Lower lobe of right lung (tissue), 2 donors: ENCODE results near the gene OTUD5. TPM values are rescaled to one million over a fixed set of nuclear protein-coding genes. Genes with fewer than 3 reads are reported as not detected.
A peak's percentile ranks its signal among the peaks of the same experiment; 100 is the strongest.

Source experiments
- ATAC-seq, 2 donors: fragments of 200-7000 bp; cut with Tn5 transposase; one replicate each; pipeline ENCODE4 v1.9.1; 2020 to 2022; ENCODE audit warnings: mild to moderate bottlenecking in 2 of 2, moderate library complexity in 2 of 2
- DNase-seq: peaks from one replicate; pipeline ENCODE4 v3.0.0-alpha.2; 2020
- H3K27ac ChIP-seq: fragments of 200-600 bp; one replicate; pipeline ENCODE4 v1.8.0; 2022
- H3K27me3 ChIP-seq: fragments of 200-600 bp; one replicate; pipeline ENCODE4 v1.8.0; 2022; ENCODE audit warnings: low read depth
- H3K36me3 ChIP-seq: fragments of 200-600 bp; one replicate; pipeline ENCODE4 v1.8.0; 2022; ENCODE audit warnings: mild to moderate bottlenecking
- H3K4me1 ChIP-seq: fragments of 200-600 bp; one replicate; pipeline ENCODE4 v1.8.0; 2022
- H3K4me3 ChIP-seq: fragments of 200-600 bp; one replicate; pipeline ENCODE4 v1.8.0; 2022; ENCODE audit warnings: mild to moderate bottlenecking
- H3K9me3 ChIP-seq: fragments of 200-600 bp; one replicate; pipeline ENCODE4 v1.8.0; 2022
- intact Hi-C: fragments of 100-400 bp; cut with DNase I; formaldehyde crosslinking; loops from one replicate; pipeline ENCODE4 v1.11.0; 2022
- total RNA-seq: library from RNA; stranded (reverse); fragmentation: NEBNext Ultra II Directional; extraction: Animal tissue kit (Norgen Biotek cat#: 25700); gene quantifications from one replicate; pipeline ENCODE4 v1.2.1, GENCODE V29; 2021
- TF ChIP-seq, protein P1 (sequence below): fragments of 200-600 bp; IDR thresholded peaks from one replicate; pipeline ENCODE4 v1.8.0; 2022; ENCODE audit warnings: antibody characterized with exemption, mild to moderate bottlenecking
- donor health status: DM: no; HTN: yes; CAD: no; lungs with severe emphysema.

Gene OTUD5
- total RNA-seq, 1 donor from 2014 or later: 45.8 TPM

DNA sequence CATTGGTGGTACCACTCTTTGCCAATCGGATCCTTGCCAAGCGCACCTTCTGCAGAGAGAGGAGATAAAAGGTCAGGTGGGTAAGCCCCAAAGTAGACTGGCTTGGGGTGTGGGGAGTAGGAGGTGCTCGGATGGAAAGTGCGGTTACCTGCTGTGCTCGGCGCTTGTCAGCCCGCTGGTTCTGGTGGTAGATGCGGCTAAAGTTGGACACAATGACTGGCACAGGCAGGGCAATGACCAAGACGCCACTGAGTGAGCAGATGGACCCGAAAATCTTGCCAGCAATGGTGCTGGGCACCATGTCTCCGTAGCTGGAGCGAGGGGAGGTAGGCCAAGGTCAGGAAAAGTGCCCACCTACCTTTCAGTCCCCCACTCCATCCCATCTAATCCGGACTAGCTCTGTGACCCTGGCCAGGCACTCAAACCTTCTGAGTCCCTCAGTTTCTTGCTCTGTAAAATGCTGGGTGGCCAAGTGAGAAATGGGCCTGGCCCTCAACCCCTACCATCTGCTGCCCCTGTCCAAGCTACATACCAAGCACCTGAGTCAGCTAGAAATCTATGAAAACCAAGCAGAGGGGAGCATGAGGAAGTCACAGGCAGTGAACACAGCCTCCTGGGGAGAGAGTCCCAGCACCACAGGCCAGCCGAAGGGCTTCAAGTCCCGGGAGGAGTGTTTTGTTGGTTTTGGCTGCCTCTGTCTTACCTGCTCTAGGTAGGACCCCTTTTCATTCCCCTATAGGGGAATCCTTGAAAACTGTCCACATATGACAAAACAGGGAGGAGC, 9.6 kb upstream of the OTUD5 start:
- no peak overlapping the region for H3K27ac ChIP-seq
- ATAC-seq (no peak), DNase-seq (no peak)
- intact Hi-C loops: no loop called here
- no peaks in the 10 kb centered on the region for H3K27me3 ChIP-seq
- peaks cover 6% of the 10 kb centered on the region for H3K4me1 ChIP-seq
- H3K9me3 ChIP-seq: no peaks in the 10 kb centered on the region
- TF ChIP-seq, protein P1, sequence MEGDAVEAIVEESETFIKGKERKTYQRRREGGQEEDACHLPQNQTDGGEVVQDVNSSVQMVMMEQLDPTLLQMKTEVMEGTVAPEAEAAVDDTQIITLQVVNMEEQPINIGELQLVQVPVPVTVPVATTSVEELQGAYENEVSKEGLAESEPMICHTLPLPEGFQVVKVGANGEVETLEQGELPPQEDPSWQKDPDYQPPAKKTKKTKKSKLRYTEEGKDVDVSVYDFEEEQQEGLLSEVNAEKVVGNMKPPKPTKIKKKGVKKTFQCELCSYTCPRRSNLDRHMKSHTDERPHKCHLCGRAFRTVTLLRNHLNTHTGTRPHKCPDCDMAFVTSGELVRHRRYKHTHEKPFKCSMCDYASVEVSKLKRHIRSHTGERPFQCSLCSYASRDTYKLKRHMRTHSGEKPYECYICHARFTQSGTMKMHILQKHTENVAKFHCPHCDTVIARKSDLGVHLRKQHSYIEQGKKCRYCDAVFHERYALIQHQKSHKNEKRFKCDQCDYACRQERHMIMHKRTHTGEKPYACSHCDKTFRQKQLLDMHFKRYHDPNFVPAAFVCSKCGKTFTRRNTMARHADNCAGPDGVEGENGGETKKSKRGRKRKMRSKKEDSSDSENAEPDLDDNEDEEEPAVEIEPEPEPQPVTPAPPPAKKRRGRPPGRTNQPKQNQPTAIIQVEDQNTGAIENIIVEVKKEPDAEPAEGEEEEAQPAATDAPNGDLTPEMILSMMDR: no peak
- no peak overlapping the region for H3K4me3 ChIP-seq
- no peaks in the 10 kb centered on the region for H3K36me3 ChIP-seq

GRCh38 chrX:48965959-48966358, 8.6 kb upstream of the OTUD5 start:
- no peak overlapping the region for H3K27ac ChIP-seq
- TF ChIP-seq, protein P1: no peak
- H3K36me3 ChIP-seq: no peaks in the 10 kb centered on the region
- H3K27me3 ChIP-seq: no peaks in the 10 kb centered on the region
- intact Hi-C loops: no loop called here
- H3K4me1 ChIP-seq: no peaks in the 10 kb centered on the region
- ATAC-seq (no peak), DNase-seq (no peak)
- no peaks in the 10 kb centered on the region for H3K9me3 ChIP-seq
- H3K4me3 ChIP-seq: no peak overlapping the region

- no peak for ATAC-seq
- intact Hi-C loops: no loop called here
- H3K27me3 ChIP-seq: no peaks in the 10 kb centered on the region
- H3K4me1 ChIP-seq: peaks cover 7% of the 10 kb centered on the region
- TF ChIP-seq, protein P1: no peak
- no peak for DNase-seq
- H3K36me3 ChIP-seq: no peaks in the 10 kb centered on the region
- no peaks in the 10 kb centered on the region for H3K9me3 ChIP-seq
- H3K27ac ChIP-seq: no peak overlapping the region
- H3K4me3 ChIP-seq: no peak overlapping the region
These were observed 4.2 kb upstream of the OTUD5 start for GRCh38 chrX:48961585-48962091.

DNA sequence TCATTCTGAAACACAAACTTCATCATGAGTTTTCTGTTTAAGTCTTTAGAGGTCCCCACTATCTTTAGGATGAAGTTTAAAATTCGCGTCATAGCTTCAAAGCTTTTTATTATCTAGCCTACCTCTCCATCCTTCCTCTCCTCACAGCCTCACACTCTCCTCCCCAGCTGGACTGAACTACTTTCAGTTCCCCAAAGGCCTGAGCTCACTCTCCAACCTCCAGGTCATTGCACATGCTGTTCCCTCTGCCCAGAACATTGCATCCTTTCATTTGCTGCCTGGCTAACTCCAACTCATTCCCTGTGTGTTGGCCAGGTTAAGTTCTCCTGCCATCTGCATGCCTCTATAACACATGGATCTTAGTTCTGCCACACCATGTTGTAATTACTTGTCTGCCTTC, 2.9 kb upstream of the OTUD5 start:
- TF ChIP-seq, protein P1: no peak
- Histone ChIP-seq H3K9me3 (no peaks in the 10 kb centered on the region), H3K4me1 (peaks cover 14% of the 10 kb centered on the region), H3K27ac (no peak overlapping the region), H3K27me3 (no peaks in the 10 kb centered on the region), H3K36me3 (peaks cover 5% of the 10 kb centered on the region), H3K4me3 (no peak overlapping the region)
- ATAC-seq: no peak
- intact Hi-C loops: no loop called here
- DNase-seq: no peak

DNA sequence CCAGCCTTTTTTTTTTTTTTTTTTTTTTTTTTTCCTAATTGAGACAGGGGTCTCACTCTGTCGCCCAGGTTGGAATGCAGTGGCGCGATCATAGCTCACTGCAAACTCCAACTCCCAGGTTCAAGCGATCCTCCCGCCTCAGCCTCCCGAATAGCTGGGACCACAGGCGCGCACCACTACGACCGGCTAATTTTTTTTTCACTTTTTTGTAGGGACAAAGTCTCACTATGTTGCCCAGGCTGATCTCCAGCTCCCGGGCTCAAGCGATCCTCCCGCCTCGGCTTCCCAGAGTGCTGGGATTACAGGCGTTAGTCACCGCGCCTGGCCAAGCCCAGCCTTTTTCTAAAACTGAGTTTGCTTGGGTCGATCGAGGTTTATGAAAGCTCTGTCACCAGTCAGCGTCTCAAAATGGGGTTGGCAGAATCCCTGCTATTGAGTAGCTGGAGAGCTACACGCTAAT, 1.3 kb upstream of the OTUD5 start:
- Histone ChIP-seq H3K9me3 (no peaks in the 10 kb centered on the region), H3K27ac (peak overlapping the region; percentile 96), H3K4me1 (peaks cover 18% of the 10 kb centered on the region), H3K27me3 (no peaks in the 10 kb centered on the region), H3K36me3 (peaks cover 21% of the 10 kb centered on the region), H3K4me3 (peak overlapping the region; percentile 67)
- DNase-seq (no peak), ATAC-seq (peak in 1 of 2 donors; percentile 4)
- intact Hi-C loops: no loop called here
- TF ChIP-seq, protein P1: no peak
